ENCODE measurements around the gene SLC4A5.

SLC4A5 gene, protein sequence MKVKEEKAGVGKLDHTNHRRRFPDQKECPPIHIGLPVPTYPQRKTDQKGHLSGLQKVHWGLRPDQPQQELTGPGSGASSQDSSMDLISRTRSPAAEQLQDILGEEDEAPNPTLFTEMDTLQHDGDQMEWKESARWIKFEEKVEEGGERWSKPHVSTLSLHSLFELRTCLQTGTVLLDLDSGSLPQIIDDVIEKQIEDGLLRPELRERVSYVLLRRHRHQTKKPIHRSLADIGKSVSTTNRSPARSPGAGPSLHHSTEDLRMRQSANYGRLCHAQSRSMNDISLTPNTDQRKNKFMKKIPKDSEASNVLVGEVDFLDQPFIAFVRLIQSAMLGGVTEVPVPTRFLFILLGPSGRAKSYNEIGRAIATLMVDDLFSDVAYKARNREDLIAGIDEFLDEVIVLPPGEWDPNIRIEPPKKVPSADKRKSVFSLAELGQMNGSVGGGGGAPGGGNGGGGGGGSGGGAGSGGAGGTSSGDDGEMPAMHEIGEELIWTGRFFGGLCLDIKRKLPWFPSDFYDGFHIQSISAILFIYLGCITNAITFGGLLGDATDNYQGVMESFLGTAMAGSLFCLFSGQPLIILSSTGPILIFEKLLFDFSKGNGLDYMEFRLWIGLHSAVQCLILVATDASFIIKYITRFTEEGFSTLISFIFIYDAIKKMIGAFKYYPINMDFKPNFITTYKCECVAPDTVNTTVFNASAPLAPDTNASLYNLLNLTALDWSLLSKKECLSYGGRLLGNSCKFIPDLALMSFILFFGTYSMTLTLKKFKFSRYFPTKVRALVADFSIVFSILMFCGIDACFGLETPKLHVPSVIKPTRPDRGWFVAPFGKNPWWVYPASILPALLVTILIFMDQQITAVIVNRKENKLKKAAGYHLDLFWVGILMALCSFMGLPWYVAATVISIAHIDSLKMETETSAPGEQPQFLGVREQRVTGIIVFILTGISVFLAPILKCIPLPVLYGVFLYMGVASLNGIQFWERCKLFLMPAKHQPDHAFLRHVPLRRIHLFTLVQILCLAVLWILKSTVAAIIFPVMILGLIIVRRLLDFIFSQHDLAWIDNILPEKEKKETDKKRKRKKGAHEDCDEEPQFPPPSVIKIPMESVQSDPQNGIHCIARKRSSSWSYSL

DNA sequence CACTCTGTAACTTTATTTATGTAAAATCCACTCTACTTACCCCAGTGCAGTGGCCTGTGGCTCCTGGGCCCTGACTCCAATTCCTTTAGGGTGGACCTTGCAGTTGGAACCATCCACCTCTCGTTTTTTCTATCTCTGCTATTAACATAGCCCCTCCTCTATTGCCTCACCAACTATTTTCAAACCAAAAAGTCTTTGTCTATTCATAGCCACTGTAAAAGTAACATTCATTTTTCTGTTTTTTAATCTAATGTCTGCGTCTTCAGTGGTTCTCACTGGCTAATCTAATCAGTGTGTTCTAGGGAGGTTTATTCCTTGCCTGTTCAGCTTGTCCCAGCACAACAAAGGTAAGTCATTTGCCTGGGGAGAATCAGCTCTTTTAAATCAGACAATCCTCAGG lies at the start of gene SLC4A5:
TSS of gene SLC4A5 (minus strand) at position 101 of the 400 bp plus-strand sequence. CDS start 28,393 bp downstream, outside the sequence.
- DNase-seq (ENCODE audit: low read depth in 3 of 3, low spot score in 1 of 3): no peak

DNA sequence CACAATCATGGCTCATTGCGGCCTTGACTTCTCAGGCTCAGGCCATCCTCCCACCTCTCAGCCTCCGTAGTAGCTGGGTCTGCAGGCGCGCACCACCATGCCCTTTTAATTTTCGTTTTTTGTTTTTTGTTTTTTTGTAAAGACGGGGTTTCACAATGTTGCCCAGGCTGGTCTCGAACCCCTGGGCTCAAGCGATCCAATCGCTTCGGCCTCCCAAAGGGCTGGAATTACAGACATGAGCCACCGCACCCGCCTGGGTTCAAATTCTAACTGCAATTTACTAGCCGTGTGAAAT lies 49.2 kb upstream of the SLC4A5 start:
- no peak for DNase-seq (ENCODE audit: low read depth in 3 of 3, low spot score in 1 of 3)

DNA sequence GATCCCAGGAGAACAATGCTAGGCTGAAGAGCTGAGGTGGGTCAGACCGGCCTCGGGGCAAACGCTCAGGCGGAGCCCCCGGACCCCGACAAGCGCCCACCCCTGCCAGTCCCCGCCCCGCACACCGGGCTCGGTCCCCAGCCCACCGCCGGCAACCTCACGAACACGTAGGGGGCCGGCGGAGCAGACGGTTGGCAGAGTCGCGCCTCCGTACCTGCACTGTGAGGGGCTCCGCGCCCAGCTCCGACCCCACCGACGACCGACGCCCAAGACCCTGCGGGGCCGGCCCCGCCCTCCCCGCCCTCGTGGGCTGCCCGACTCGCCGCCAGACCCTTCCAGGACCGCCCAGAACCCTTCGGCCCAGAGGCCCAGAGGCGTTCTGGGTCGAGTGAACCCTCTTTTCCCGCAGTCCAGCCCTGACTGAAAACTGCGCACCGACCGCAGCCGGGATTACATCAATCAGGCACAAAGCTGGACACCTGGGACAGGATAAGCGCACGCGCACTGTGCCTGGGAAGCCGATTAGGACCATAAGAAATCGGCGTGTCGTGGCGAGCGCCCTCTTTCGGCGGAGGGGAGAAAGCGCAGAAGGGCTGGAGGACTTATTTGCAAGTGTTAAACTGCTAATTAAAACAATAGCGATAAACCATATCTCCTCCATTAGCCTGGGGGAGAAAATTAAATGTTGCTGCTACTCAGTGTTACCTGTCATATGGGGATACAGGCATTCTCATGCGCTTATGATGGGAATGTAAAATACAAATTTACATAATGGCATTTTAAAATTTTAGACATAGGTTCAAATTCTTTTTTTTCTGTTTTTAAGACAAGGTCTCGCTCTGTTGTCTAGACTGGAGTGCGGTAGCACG lies 48.6 kb upstream of the SLC4A5 start:
- DNase-seq (ENCODE audit: low read depth in 3 of 3, low spot score in 1 of 3): peak; percentile 89 to 96 (median 93)

DNA sequence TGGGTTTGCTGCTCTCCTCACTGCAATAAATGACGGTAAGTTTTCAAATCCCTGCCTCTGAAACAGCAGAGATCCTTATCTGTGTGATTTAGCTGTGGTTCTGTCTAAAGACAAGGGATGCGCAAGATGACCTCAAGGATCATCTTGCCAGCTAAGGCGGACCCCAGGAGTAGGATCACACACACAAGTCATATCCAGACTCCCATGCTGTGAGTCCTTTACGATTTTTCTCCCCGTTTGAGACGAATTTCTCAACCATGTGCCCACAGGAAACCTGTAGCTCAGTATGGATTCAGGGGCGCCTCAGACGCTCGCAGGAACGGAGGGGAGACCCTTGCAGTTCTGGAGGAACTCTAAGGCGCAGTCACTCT lies 48.0 kb upstream of the SLC4A5 start:
- DNase-seq (ENCODE audit: low read depth in 3 of 3, low spot score in 1 of 3): no peak

DNA sequence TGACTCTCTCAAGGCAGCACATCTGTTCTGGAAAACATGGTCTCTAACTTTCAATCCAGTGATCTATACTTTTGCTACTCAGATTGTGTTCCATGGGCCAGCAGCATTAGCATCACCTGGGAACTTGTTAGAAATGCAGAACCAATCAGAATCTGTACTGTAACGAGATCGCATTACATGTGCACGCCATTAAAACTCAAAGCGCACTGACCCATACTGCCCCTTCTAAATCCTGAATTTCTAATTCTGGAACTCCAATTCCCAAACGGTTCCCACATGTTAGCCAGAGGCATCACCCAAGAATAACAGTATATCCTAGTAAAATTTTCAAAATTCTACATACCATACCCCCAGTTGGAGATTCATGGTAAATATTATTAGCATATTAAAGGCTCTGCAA lies 47.4 kb upstream of the SLC4A5 start:
- DNase-seq (ENCODE audit: low read depth in 3 of 3, low spot score in 1 of 3): no peak

DNA sequence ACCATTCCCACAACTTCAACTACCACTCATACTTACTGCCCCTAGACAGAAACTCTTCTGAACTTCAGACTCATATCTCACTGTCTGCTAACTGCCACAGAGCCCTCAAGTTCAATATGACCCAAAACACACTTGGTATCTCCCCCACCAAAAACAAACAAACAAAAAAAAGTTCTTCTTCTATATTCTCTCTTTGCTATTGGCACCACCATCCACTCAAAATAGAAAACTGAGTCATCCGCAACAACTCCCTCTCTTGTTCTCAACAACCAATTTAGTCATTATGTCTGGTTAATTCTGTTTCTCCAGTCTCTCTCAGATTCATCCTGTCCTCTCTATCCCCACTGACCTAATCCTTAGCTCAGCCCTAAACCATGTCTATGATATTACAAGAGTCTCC lies 44.1 kb upstream of the SLC4A5 start:
- no peak for DNase-seq (ENCODE audit: low read depth in 3 of 3, low spot score in 1 of 3)

DNA sequence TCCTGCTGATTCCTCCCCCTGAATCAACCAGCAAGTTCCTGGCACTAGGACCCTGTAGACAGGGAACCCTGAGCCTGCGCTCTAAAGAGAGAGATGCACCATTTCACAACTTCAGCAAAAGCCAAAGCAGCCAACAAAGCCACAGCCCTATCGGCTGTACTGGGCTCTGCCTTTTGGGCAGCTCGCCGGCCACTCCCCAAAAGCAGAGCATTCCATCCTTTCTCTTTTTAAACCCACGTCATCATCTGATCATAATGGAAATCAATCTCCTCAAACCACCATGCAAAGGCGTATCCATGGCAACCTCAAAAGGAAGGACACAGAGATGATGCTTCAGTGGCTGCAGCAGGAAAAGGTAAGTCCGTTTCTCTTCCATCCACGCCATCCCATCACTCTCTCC lies 42.2 kb upstream of the SLC4A5 start:
- DNase-seq (ENCODE audit: low read depth in 3 of 3, low spot score in 1 of 3): no peak

DNA sequence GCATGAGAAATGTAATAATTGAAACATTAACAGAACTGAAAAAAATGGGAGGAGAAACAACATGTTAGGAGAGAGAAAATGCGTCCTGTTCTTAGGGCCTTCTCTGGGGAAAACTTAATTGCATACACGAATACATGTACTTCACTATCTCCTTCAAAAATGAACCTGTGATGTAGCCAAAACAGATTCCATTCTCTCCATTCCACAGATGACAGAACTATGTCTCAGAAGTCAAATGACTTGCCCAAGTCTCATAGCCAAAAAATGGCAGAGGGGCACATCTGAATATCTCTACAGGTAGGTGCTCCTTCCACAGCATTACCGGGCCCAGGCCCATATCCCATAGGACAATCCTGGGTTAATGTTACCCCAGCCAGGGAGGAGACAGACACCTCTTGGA lies 40.8 kb upstream of the SLC4A5 start:
- DNase-seq (ENCODE audit: low read depth in 3 of 3, low spot score in 1 of 3): no peak

DNA sequence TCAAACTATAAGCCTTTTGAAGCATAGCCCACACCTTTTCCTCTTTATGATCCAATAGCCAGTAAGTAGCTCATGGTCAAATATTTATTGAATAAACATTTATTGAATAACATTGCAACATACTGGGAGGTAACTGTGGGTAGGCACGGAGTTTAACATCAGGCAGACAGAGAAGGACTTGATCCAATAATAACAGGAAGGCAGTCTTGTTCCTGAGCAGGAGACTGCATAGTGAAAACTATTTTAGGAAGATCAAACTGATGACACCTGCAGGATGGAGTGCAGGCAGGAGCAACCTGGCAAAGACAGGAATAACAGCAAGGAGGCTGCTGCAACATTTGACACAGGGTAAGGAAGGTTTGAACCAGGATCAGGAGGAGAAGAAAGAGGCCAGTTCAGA lies 40.0 kb upstream of the SLC4A5 start:
- no peak for DNase-seq (ENCODE audit: low read depth in 3 of 3, low spot score in 1 of 3)

DNA sequence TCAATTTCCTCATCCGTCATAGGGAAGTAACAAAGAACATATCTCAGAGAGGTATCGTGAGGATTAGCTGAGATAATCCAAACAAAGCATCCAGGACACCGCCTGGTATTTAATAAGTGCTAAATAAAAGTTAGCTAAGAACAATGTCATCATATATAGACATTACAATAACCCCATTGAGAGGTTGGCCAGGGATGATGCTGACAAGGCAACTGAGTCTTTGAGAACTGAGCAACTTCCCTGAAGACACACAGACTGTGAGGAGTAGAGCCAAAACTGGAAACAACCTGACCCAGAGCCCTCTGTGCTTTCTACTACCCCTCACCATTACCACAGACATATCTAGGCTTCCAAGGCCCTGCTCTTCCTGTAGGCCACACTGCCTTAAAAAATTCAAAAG lies 38.5 kb upstream of the SLC4A5 start:
- DNase-seq (ENCODE audit: low read depth in 3 of 3, low spot score in 1 of 3): no peak

DNA sequence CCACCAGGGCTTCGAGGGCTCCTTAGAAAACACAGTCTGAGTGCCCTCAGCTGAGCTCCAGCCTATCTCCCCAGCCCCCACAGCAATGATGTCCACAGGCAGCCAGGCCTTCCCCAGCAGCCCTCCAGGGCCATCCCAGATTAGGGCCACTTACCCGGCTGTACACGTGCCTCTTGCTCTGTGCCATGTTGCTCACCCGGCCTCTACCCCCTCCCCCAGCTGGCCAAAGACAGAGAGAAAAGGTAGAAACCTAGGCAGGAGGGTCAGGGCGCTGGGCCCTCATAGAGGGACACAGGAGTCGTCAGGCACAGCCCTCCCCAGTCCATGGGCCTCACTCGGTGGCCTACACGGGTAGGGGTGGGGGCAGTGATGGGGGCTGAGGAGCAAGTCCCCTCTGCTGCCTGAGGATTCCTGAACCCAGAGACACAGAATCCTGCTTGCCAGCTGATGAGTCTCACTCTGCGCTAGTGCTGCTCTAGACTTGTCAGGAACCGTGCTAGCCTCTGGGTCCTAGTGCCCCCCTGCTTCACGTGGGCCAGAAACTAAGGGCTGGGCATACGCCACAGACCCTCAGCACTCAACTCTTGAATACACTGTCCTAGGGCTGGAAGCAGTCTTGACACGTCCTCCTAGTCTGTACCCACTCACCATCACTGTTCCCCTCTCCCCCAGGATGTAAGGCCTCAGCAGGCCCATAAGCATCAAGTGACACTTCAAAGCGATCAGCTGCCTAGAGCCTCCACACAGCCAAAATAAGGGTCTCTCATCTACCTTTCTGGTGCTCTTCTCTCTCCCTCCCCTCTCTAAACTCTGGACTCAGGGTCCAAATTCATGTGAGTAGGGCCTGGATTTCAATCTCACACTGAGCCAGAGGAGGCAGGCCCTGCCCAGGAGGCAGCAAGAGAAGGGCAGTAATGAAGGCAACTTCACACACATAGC lies 36.9 kb upstream of the SLC4A5 start, which contains the start of gene DCTN1:
TSS of gene DCTN1 (minus strand) at position 461 of the 939 bp plus-strand sequence. CDS start at position 187, 274 bp downstream.
- peak in 1 of 3 donors; percentile 4 for DNase-seq (ENCODE audit: low read depth in 3 of 3, low spot score in 1 of 3)

DNA sequence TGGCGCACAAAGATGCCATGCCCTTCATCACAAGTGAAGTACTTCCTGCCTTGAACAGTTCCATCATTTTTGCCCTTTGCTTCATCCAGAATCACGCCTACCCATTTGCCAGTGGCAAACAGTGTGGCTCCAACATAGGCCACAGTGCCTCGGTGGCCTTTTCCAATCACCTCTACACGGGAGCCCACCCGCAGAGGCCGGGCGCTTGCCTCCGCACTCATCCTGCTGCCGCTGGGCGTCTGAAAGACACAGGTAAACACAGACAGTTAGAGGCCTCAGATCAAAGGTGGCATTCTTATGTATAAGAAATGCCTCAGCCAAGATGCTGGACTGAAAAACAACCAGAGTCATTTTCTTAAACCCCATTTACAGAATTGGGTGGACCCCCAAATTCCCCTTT lies 34.8 kb upstream of the SLC4A5 start:
- DNase-seq (ENCODE audit: low read depth in 3 of 3, low spot score in 1 of 3): no peak

DNA sequence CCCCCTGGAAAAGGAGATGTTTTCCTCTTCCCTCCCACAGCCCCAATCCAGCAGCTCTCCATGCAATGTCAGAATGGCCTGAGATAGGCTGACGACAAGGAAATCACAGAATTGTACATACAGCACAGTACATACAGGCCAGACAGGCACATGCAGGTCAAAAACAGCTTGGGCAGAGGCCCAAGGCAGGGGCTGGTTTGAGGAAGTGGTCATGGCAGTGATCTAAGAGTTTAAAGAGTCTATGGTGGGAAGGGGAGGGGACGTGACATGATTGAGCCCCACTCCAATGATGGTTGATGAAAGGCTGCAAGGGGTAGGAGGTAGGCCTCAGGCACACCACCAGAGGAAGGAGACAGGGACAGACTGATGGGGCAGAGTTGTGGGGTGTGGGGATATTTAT lies 32.6 kb upstream of the SLC4A5 start:
- no peak for DNase-seq (ENCODE audit: low read depth in 3 of 3, low spot score in 1 of 3)

DNA sequence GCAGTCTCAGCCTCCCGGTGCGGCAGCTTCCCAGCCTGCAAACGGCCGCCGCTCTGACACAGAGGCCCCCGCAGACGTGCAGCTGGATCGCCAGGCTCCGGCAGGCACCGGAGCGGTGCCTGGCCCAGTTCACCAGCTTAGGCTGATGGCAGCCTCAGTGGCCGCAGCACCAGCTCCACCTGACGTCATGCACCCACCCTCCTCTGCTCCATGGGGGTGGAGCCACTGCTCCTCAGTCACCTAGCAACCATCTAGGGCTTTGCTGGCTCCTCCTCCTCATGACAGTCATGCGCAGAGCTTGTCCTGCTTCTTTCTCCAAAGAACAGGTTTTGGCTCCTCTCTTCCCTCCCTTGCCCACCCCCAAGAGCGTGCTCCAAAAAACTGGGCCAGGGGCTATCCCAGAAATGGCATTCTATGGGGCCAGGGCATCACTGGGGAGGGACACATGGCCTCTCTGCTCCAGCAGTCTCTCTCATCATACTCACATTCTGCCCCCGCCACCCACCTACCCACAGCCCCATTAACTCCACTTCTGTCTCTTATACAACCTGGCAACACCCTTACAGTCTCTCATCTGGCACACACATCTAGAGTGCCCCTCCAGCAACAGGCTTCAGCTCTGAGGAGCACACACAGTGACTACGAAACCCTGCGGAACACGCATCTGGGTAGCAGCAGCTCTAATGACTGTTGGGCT lies 31.4 kb upstream of the SLC4A5 start:
- DNase-seq (ENCODE audit: low read depth in 3 of 3, low spot score in 1 of 3): no peak

DNA sequence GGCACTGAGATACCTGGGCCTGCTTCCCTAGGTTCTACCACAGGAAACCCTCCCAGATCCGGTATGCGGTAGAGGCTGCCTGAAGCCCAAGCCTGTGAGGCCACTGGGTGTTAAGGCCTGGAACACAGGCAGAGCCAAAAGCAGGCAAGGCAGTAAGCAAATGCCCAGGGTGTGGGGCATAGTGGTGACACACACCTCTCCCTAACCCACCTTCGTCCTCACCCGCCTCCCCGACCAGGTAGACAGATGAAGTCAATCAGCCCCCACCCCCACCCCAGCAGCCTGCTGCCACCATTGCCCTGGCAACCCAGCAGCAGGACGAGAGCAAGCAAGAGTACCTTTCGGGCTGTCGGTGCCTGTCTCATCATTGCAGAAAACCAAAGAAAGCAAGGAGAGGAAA lies 30.8 kb upstream of the SLC4A5 start:
- DNase-seq (ENCODE audit: low read depth in 3 of 3, low spot score in 1 of 3): no peak

DNA sequence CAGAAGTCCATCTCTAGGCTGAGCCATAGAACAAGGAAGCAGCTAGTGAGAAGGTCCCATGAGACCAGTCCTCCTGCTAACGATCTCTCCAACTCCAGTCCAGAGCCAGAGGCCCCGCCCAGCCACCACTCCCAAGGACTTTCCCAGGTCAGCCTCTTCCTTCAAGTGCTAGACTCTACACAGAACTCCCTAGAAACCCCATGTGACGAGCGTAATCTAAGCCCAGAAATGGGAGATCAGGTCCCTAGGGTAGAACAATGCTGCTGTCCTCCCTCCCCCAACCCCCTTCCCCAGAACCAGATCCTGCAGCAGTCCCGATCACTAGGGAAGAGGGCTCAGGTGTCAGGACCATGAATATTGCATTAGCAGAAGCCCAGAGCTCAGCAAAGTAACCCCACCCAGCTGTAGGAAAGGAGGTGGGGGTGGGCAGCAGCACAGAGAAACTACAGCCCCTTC lies 30.0 kb upstream of the SLC4A5 start:
- no peak for DNase-seq (ENCODE audit: low read depth in 3 of 3, low spot score in 1 of 3)

DNA sequence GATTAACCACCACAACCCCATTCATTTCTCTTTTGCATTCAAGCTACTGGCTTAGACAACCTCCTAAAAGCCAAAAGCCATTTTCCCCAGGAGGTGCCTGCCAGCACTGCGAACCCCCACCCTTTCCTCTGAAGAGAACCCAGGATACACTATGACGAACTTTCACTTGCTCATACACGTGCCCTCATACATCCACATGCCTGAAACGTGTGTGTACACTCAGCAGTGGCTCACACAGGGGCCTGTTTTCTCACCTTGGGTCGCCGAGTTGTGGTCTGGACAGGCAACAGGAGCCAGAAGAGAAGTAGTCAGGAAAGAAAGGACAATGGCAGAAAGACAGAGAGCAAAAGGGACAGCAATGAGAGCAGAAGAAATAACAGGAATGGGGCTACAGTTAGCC lies 29.5 kb upstream of the SLC4A5 start:
- DNase-seq (ENCODE audit: low read depth in 3 of 3, low spot score in 1 of 3): no peak

DNA sequence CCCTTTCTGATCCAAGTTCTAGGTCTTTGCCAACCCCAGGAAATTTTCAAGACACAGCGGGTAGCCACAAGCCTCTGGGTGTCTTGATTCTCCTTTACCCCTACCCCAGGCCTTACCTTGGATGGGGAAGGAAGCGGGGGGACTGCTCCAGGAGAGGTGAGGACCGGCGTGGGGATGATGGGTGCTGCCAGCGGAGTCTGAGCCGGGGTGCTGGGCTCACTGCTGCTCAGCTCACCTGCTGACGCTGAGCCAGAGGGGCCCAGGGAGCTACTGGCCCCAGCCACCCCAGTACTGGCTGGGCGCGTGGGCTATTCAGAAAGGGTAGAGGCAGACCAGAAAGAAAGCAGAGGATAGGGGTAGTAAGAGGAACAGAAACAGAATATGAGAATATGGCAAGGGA lies 28.2 kb upstream of the SLC4A5 start:
- no peak for DNase-seq (ENCODE audit: low read depth in 3 of 3, low spot score in 1 of 3)

DNA sequence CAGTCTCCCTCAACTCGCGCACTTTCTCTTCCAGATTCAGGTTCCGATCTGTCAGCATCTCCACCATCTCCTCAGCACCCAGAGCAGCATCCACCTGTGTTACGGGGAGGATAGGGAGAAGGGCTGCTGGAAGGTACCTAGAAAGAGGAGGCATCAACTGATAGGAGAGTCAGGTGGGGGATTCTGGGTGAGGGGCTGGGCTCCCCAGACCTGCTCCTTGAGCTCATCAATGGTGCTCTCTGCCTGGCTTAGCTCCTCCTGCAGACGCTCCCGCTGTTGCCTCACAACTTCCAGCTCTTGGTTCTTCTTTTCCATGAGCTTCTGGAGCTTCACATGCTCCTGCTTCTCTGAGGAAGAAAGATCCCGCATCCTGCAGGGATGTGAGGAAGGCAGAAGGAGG lies 26.8 kb upstream of the SLC4A5 start:
- DNase-seq (ENCODE audit: low read depth in 3 of 3, low spot score in 1 of 3): no peak

Measured in stimulated activated CD4-positive, alpha-beta T cell treated with anti-CD3 and anti-CD28 coated beads, TNF-alpha, amount 100 ng/mL, for 1 hour (primary cell).